Natural killer cell (primary cell): ENCODE results near the gene FFAR3. TPM values are rescaled to one million over a fixed set of nuclear protein-coding genes. Genes with fewer than 3 reads are reported as not detected.
"Not testable (repeated sequence)": the region's sequence is repeated elsewhere in the genome, so short reads cannot be mapped to it uniquely, and the experiment has no call there.

Source experiments
- ATAC-seq, 3 donors: fragments of 150-1000 bp in 2 of 3; fragments of 200-7000 bp in 1 of 3; cut with Tn5 transposase; 1 replicate in 1 of 3; 2 replicates in 2 of 3; pipeline ENCODE4 v1.10.0; 2021; ENCODE audit warnings: mild to moderate bottlenecking in 2 of 3, moderate library complexity in 2 of 3
- DNase-seq, 2 donors: peaks; one replicate each; pipeline versions ENCODE4 v3.0.0 to v3.0.0-alpha.2; 2013 to 2021; ENCODE audit warnings: mixed read lengths in 1 of 2
- H3K27ac ChIP-seq: one replicate; pipeline ENCODE4 v1.5.1; 2013; ENCODE audit warnings: mild to moderate bottlenecking, low read length
- H3K27me3 ChIP-seq: one replicate; pipeline ENCODE4 v1.6.1; 2013; ENCODE audit warnings: low read length; ENCODE audit not compliant: control insufficient read depth, insufficient read depth
- H3K36me3 ChIP-seq: one replicate; pipeline ENCODE4 v1.6.1; 2013; ENCODE audit warnings: low read length; ENCODE audit not compliant: control insufficient read depth, insufficient read depth
- H3K4me1 ChIP-seq: one replicate; pipeline ENCODE4 v1.6.1; 2013; ENCODE audit warnings: low read length; ENCODE audit not compliant: control insufficient read depth, insufficient read depth
- H3K4me3 ChIP-seq: one replicate; pipeline ENCODE4 v1.5.1; 2013; ENCODE audit warnings: low read length
- H3K9me3 ChIP-seq: one replicate; pipeline ENCODE4 v1.6.1; 2013; ENCODE audit warnings: low read length; ENCODE audit not compliant: control insufficient read depth, insufficient read depth
- H3K27ac Mint-ChIP-seq, 2 donors: one replicate each; pipeline ENCODE4 v1.8.0; 2022; ENCODE audit warnings: mild to moderate bottlenecking in 2 of 2, mixed read lengths in 2 of 2, moderate library complexity in 1 of 2
- H3K27me3 Mint-ChIP-seq, 2 donors: one replicate each; pipeline ENCODE4 v1.8.0; 2022; ENCODE audit warnings: low read depth in 2 of 2, mixed read lengths in 2 of 2
- H3K36me3 Mint-ChIP-seq: one replicate; pipeline ENCODE4 v1.8.0; 2022; ENCODE audit warnings: mixed read lengths
- H3K4me1 Mint-ChIP-seq, 2 donors: one replicate each; pipeline ENCODE4 v1.8.0; 2022; ENCODE audit warnings: mixed read lengths in 2 of 2
- H3K4me3 Mint-ChIP-seq: one replicate; pipeline ENCODE4 v1.8.0; 2022; ENCODE audit warnings: mild to moderate bottlenecking, moderate library complexity, mixed read lengths
- H3K9me3 Mint-ChIP-seq, 2 donors: one replicate each; pipeline ENCODE4 v1.8.0; 2022; ENCODE audit warnings: mixed read lengths in 2 of 2
- WGBS: methylation state at CpG from one replicate; pipeline ENCODE4 v1.1.7; 2013; ENCODE audit warnings: missing lambda C conversion rate; ENCODE audit not compliant: insufficient coverage; 5-methylcytosine and 5-hydroxymethylcytosine counted together
- intact Hi-C: fragments of 100-400 bp; cut with micrococcal nuclease; formaldehyde crosslinking; loops from one replicate; pipeline ENCODE4 v1.14.2; 2022
- total RNA-seq, 4 donors: library from RNA; stranded (reverse); fragments of 120-200 nt in 1 of 4; gene quantifications; one replicate each; pipeline versions ENCODE4 v1.2.3 to v1.2.4, GENCODE V29; 2013 to 2022
- TF ChIP-seq, protein P1 (sequence below): fragments of 200-600 bp; IDR thresholded peaks from one replicate; pipeline ENCODE4 v1.8.0; 2022; ENCODE audit warnings: antibody characterized with exemption

The FFAR3 gene
- total RNA-seq, 3 donors from 2014 or later (not counting 1 experiment from before 2014, with no cell fraction given), result 0.92 to 2.7 TPM; not detected in 1

DNA sequence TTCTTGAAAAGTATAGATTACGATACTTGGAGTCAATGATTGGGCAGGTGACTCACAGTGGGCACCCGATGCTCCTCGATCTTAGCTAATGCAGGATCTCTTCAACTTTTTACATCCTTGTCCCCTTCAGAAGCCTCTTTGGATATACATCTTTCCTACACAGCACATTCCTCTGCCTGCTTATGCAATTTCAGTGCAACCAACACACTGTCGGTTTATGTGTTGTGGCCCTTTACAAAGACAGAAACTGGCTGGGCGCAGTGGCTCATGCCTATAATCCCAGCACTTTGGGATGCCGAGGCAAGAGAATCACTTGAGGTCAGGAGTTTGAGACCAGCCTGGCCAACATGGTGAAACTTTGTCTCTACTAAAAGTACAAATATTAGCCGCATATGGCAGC is 15.2 kb downstream of the FFAR3 start:
- Mint-ChIP-seq H3K4me1 (no peaks in the 10 kb centered on the region), H3K4me3 (no peak overlapping the region), H3K27ac (peak overlapping the region in 1 of 2 donors; percentile 19), H3K27me3 (peaks cover 16 to 20% of the 10 kb centered on the region in 2 donors), H3K36me3 (no peaks in the 10 kb centered on the region), H3K9me3 (no peaks in the 10 kb centered on the region)
- ATAC-seq, result no peak
- Histone ChIP-seq H3K27ac (no peak overlapping the region), H3K36me3 (no peaks in the 10 kb centered on the region), H3K27me3 (no peaks in the 10 kb centered on the region), H3K9me3 (no peaks in the 10 kb centered on the region), H3K4me3 (no peak overlapping the region), H3K4me1 (no peaks in the 10 kb centered on the region)
- no peak for DNase-seq
- TF ChIP-seq, protein P1, sequence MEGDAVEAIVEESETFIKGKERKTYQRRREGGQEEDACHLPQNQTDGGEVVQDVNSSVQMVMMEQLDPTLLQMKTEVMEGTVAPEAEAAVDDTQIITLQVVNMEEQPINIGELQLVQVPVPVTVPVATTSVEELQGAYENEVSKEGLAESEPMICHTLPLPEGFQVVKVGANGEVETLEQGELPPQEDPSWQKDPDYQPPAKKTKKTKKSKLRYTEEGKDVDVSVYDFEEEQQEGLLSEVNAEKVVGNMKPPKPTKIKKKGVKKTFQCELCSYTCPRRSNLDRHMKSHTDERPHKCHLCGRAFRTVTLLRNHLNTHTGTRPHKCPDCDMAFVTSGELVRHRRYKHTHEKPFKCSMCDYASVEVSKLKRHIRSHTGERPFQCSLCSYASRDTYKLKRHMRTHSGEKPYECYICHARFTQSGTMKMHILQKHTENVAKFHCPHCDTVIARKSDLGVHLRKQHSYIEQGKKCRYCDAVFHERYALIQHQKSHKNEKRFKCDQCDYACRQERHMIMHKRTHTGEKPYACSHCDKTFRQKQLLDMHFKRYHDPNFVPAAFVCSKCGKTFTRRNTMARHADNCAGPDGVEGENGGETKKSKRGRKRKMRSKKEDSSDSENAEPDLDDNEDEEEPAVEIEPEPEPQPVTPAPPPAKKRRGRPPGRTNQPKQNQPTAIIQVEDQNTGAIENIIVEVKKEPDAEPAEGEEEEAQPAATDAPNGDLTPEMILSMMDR, result no peak
- intact Hi-C loops, result no loop called here
- WGBS, result 90% methylated on average over 7 of the region's 7 CpGs

DNA sequence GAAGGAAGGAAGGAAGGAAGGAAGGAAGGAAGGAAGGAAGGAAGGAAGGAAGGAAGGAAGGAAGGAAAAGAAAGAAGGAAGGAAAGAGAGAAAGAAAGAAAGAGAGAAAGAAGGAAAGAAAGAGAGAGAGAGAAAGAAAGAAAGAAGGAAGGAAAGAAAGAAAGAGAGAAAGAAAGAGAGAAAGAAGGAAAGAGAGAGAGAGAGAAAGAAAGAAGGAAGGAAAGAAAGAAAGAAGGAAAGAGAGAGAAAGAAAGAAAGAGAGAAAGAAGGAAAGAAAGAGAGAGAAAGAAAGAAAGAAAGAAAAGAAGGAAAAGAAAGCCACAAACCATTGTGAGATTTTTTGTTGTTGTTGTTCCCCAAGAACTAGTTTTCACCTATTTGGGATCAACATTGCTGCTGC is 15.8 kb downstream of the FFAR3 start:
- H3K4me3 ChIP-seq, intact Hi-C loops, H3K27ac ChIP-seq, H3K4me1 ChIP-seq, DNase-seq, H3K4me1 Mint-ChIP-seq, H3K4me3 Mint-ChIP-seq, H3K36me3 Mint-ChIP-seq, H3K27me3 ChIP-seq, H3K9me3 ChIP-seq, ATAC-seq, H3K36me3 ChIP-seq, H3K9me3 Mint-ChIP-seq: not testable (repeated sequence)
- Mint-ChIP-seq H3K27ac (peak overlapping the region in 1 of 2 donors; percentile 19), H3K27me3 (peaks cover 16 to 20% of the 10 kb centered on the region in 2 donors)

DNA sequence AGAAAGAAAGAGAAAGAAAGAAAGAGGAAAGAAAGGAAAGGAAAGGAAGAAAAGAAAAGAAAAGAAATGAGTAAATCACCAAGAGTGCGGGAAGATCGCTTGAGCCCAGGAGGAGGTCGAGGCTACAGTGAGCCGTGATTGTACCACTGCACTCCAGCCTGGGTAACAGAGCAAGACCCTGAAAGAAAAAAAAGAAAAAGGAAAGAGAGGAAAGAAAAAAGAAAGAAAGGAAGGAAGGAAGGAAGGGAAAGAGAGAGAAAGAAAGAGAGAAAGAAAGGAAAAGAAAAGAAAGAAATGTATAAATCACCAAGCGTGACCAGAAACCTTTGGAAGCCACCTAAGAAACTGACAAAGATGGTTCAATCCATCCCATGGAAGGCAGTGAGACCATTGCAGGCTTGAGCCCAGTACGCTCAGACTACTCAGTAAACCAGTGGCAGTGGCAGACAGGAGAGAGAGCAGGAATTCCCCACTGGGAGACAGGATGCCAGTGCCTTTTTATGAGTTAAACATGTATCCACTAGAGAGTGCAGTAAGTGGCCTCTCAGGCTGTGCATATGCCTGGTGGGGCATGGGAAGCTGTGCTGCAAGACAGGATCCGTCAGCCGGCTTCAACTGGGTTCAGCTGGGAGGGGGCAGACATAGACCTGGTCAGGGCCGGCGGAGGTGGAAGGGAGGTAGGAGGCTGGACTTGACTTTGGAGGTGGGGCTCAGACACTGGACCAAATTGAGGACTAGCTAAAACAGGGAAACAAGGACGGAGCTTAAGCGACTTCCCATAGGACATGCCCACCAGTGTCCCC is 17.4 kb downstream of the FFAR3 start:
- no peaks in the 10 kb centered on the region for H3K36me3 Mint-ChIP-seq
- DNase-seq (no peak), ATAC-seq (no peak)
- no peak overlapping the region for H3K27ac Mint-ChIP-seq
- H3K4me1 Mint-ChIP-seq, result no peaks in the 10 kb centered on the region
- peaks cover 16 to 20% of the 10 kb centered on the region in 2 donors for H3K27me3 Mint-ChIP-seq
- no peaks in the 10 kb centered on the region for H3K36me3 ChIP-seq
- no peaks in the 10 kb centered on the region for H3K9me3 ChIP-seq
- TF ChIP-seq, protein P1, result no peak
- no peaks in the 10 kb centered on the region for H3K9me3 Mint-ChIP-seq
- no peak overlapping the region for H3K4me3 Mint-ChIP-seq
- no peak overlapping the region for H3K4me3 ChIP-seq
- 89% methylated on average over 12 of the region's 12 CpGs for WGBS
- H3K4me1 ChIP-seq, result no peaks in the 10 kb centered on the region
- intact Hi-C loops, result no loop called here
- H3K27me3 ChIP-seq, result no peaks in the 10 kb centered on the region
- H3K27ac ChIP-seq, result no peak overlapping the region

DNA sequence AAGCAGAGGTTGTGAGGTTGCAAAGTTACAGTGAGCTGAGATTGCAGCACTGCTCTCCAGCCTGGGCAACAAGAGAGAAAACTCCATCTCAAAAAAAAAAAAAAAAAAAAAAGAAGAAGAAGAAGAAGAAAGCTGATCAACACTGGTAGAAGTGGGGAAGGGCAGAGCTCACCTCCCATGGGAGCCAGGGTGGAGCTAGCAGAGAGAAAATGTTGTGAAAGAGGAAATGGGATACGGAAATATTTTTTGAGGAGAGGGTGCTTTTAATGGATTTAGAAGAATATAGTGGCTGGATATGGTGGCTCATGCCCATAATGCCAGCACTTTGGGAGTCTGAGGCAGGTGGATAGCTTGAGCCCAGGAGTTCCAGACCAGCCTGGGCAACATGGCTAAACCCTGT is 19.4 kb downstream of the FFAR3 start:
- no peaks in the 10 kb centered on the region for H3K4me1 Mint-ChIP-seq
- DNase-seq (no peak), ATAC-seq (no peak)
- H3K27ac Mint-ChIP-seq, result no peak overlapping the region
- Histone ChIP-seq H3K4me3 (no peak overlapping the region), H3K27ac (no peak overlapping the region), H3K9me3 (no peaks in the 10 kb centered on the region), H3K36me3 (no peaks in the 10 kb centered on the region), H3K4me1 (no peaks in the 10 kb centered on the region), H3K27me3 (no peaks in the 10 kb centered on the region)
- H3K4me3 Mint-ChIP-seq, result no peak overlapping the region
- WGBS, result 76% methylated on average over 1 of the region's 1 CpG
- no peaks in the 10 kb centered on the region for H3K36me3 Mint-ChIP-seq
- no peaks in the 10 kb centered on the region for H3K9me3 Mint-ChIP-seq
- intact Hi-C loops, result no loop called here
- TF ChIP-seq, protein P1, result no peak
- peaks cover 16 to 28% of the 10 kb centered on the region in 2 donors for H3K27me3 Mint-ChIP-seq
